Sigmoid colon (tissue), 4 donors: ENCODE data around the gene SBDS.

Source experiments
- CTCF ChIP-seq, 4 experiments: fragments of 450-650 bp in 3 of 4; fragments of 200-600 bp in 1 of 4; IDR thresholded peaks; one replicate each; pipeline ENCODE4 v1.5.1; 2016 to 2019; ENCODE audit warnings: antibody characterized with exemption in 4 of 4, mild to moderate bottlenecking in 3 of 4, moderate library complexity in 2 of 4
- EP300 ChIP-seq, 4 donors: sonication (generic); formaldehyde crosslinking; IDR thresholded peaks; one replicate each; pipeline ENCODE4 v1.6.1; 2017; ENCODE audit warnings: antibody characterized with exemption in 4 of 4
- POLR2A ChIP-seq, 2 donors: fragments of 450-650 bp; IDR thresholded peaks; one replicate each; pipeline ENCODE4 v1.6.1; 2016; ENCODE audit warnings: antibody characterized with exemption in 2 of 2, mild to moderate bottlenecking in 2 of 2, moderate library complexity in 2 of 2
- POLR2AphosphoS5 ChIP-seq, 4 donors: sonication (generic); formaldehyde crosslinking; IDR thresholded peaks; one replicate each; pipeline ENCODE4 v1.6.1; 2017; ENCODE audit warnings: antibody characterized with exemption in 4 of 4

GRCh38 chr7:66967029-66967428 lies 28.4 kb downstream of the SBDS start:
- TF ChIP-seq CTCF (IDR thresholded peaks at IDR 0.05) (no peak), POLR2A (IDR thresholded peaks at IDR 0.05) (no peak), POLR2AphosphoS5 (IDR thresholded peaks at IDR 0.05) (no peak), EP300 (IDR thresholded peaks at IDR 0.05) (no peak)
